CD4-positive, alpha-beta T cell treated with Interleukin-12 subunit alpha and Interleukin-12 subunit beta, for 1 hour (primary cell): ENCODE data around the gene MUC2.

ENCODE experiments used
- DNase-seq: peaks from one replicate; pipeline ENCODE4 v3.0.0-alpha.2; 2020

Gene MUC2

DNA sequence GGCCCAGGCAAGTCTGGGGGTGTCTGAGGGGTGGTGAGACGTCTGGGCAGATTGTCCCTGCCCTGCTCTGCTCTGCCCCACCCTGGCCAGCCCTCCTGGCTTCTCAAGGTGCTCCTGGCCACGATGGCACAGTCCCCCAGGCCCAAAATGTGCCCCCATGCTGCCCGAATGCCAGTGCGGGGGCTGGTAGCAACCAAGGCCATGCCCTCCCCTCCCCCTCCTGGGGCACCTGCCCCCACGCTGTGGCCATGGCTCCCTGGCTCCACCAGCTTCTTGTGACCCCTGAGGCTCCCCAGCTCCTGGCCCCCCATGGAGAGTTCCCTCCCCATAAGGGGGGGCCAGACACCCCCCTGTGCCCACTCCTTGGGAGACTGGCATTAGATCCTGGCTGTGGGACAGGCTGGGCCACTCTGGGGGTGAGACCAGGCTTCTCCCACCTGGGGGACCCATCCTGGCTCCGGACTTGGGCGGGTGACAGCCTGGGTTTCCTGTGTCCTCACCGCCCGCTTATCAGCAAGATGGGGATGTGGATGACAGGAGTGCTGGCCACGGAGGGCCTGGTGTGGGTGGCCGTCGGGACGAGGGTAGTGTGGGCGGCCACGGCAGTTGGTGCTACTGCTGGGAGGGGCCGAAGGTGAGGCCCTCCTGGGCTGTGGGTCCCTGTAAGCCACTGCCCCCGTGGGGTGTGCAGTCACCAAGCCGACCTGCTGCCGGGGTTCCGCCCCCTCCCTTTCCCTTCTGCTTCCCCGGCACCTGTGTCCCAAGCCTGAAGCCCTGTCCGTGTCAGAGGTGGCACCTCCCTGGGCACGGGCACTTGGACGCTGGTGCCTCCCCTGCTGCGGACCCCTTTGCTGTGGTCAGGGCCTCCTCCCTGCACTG, 22.3 kb upstream of the MUC2 start:
- DNase-seq = no peak

DNA sequence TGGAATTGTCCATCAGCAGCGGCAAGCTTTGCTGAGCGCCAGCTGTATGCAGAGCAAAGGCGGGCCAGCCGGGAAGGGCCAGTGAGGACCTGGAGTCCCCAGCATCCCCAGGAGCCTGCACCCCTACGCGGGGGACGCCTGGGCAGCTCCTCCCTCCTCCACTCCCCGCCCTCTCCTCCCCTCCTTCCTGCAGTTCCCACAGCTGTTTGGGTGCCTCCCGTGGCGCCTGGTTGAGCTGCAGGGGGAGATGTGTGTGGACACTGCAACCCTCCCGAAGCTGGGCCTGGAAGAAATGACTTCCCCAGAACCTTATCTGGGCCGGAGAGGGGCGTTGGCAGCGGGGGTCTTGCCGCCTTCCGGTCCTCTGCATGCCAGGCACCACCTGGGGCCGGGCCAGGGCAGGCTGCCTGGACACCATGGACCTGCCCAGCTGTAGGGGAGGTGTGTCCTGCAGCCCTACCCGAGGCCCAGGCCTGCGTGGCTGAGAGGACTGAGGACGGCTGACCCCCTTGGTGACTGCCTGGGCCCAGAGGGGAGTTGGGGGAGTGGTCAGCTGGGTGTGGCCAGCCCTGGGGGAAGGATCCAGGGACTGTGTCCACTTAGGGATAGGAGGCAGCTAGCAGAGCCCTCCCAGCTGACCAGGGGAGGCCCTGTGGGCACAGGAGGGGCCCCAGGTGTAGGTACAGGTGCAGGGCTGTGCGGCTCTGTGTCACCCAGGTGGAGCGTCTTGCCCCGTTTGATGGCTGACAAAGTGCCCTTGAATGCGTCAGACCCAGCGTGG, 21.4 kb upstream of the MUC2 start:
- no peak for DNase-seq

DNA sequence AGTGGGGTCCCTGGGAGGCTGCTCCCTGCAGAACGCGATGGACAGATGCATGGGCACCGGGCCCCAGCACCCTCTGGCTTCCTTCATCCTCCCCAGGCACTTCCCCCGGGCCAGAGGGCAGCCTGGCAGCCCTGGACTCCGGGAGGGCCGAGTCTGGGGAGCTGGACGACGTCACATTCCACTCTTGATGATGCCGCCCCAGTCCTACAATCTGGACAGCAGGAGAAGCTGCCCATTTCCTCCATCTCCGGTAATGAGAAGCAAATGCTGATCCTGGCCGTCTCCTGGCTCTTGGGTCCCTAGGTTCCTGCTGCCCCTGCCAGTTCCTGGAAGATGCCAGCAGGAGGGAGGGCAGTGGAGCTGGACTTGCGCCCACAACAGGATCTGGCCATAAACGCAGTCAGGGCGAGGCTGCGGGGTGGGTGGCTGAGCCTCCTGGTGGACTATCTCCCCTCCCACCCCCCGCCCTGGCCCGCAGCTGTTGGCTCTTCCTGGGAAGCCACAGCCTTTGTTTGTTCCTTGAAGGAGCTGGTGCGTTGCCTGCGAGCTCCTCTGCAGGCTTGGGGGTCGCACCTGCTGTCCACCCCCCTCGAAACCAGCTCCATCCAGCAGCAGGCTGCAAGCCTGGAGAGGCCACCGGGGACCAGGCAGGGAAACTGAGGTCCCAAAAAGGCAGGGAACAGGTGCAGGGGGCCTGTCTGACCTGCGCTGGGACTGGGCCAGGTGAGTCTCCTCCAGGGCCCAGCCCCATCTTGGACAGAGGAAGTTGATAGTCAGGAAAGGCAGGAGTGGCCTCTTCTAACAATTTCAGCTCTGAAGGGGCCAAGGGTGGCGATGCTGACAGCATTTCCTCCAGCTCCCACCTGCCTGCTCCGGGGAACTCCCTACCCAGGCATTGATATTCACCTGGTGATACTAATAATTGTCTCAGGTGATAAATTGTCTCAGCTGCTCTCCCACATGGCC, 20.2 kb upstream of the MUC2 start:
- DNase-seq = no peak

DNA sequence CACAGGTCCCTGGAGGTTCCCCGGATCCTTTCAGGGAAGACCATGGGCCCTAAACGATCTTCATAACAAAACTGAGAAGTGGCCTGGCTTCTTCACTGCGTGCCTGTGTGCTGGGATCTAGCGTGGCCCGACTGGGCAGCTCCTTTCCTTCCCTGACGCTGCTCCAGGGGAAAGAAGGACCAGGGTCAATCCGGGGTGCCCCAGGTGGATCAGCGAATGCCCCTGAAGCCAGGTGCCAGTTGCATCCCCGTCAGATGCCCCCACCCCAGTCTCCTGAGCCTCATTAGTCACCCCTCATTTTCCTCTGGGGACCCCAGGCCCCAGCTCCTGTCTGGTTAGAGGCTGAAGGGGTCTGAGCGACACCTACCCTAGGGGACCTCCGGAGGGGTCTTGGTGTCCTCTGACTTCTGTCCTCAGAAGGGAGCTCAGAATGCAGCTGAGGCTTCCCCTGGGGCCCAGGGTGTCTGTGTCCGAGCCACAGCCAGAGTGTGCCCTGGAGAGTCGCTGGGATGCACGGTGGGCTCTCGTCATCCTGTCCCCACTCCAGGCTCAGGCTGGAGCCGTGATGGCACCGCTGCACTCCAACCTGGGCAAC, 19.5 kb upstream of the MUC2 start:
- DNase-seq = no peak

DNA sequence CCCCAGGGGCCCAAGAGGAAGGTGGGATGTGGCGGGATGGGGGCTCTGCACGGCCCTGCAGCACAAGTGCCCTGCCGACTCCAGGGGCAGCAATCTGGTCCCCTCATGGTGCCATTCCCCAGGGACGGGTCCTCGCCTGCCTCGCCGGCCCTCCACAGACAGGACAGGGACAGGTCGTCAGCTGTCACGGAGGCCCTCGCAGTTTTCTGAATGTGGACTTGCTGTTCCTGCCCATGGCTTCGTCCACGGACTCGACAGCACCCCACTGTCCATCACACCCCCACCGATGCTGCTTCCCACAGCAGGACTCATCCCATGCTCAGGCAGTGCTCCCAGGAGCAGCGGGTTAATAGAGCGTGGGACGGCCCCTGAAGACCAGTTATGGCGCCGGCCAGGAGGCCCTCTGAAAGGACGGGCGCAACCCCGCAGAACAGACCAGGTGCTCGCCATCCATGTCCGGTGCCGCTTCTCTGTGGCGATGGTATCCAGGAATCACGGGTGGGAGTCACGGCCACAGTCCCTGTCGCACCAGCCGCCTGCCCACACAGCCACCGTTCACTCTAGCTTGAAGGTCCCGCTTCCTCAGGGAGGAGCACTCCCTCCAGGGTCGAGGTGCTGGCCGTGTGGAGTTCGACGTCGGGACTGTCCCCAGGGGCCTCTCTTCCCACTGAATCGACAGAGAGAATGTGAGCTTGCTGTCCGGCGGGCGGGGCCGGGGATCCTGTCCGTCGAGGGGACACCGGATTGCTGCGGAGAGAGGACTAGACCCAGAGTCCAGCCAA, 18.5 kb upstream of the MUC2 start:
- DNase-seq = no peak

DNA sequence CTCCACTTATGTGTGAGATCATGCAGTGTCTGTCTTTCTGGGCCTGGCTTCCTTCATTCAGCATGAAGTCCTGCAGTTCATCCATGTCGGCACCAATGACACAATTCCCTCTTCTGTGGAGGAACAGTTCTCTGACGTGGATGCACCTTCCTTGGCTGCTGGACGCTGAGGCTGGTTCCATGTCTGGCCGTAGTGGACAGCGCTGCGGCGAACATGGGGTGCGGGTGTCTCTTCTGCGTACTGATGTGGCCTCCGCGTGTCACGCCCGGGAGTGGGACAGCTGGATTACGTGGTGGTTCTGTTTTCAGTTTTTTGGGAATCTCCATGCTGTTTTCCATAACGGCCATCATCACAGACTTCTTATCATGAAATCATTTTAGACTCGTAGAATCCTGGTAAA, 16.9 kb upstream of the MUC2 start:
- DNase-seq = no peak

DNA sequence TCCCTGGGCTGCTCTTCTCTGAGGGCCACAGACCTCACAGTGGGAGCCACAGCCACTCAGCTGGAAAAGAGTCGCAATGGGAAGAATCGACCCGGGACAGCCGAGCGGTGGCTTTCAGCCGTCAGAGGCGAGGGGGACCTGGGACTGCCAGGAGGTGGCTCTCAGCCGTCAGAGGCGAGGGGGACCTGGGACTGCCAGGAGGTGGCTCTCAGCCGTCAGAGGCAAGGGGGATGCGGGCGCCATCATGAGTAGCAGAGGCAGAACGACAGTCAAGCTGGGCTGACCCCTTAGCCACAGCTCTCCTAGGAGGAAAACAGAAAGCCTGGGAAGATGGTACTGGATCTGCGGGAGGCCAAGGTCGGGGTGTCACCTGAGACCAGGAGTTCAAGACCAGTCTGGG, 14.9 kb upstream of the MUC2 start:
- DNase-seq = no peak

DNA sequence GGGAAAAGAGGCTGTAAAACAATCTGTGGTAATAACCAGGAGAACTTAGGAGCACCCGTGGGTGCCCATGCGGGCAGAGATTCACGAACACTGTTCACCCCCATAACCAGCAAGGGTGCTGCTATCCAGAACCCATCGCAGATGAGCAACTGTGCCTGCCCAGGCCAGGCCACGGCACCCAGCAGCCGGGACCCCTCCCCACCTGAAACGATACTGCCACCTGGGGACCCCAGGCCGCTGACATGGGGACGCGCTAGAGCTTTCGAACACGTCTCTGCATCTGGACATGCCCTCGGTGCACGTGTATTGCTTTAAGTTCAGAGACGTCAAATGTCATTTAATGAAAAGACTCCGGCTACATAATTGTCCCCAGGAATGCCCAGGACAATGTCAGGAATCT, 14.3 kb upstream of the MUC2 start:
- DNase-seq = no peak

DNA sequence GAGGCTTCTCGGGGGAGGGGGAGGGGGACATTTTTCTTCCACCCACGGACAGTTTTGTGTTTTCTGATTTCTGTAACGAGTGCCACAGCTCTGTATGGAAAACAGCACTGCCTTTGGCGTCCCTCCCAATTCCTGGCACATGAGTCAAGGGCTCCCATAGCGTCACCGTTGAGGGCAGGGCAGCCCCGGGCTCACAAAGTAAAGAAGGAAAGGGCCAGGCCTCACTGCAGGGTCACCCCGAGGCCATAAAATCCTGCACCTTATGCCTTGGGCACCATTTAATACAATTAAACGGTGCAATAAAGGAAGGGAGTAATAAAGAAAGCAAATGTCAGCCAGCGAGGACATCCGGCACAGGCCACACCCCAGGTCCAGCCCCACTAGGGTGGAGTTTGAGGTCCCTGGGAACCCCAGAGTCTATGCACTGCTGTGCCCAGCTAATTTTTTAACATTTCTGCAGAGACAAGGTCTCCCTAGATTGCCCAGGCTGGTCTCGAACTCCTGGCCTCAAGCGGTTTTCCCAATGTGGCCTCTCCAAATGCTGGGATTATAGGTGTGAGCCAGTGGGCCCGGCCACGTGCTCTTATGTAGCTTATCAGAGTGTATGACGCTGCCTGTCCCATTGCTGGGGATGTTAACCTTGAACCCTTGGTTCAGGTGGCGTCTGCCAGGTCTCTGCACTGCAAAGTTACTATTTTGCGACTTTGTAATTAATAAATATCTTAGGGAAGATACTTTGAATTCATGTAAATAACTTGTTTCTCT, 13.6 kb upstream of the MUC2 start:
- DNase-seq = no peak

DNA sequence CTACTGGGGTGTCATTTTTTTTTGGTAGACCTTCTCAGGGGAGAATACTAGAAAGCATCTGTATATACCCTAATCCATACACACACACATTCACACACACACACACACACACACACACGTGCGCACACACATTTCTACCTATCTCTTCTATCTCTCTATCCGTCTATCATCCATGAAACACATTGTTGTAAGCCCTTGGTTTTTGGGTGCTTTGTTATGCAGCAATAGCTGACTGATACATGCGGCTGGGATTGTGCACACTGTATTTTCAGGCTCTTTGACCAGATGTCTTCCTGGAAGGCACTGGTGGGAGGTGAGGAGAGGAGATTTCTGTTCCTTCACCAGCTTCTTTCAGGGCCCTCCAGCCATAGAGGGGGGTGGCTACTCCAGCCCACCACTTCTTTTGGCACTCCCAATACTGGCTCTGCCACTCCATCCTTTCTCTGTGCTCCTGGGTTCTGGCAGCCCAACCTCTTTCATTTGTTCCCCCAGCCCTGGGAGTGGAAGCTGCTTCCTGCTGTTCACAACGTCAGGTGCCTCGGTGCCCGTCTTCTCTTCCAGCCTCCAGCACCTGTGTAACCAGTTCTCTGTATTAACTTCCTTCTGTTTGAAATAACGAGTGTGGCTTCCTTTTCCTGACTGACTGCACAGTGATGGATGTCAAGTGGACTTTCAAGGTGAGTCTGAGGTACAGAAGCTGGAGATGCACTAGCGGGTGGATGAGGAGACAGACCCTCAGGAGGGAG, 12.4 kb upstream of the MUC2 start:
- no peak for DNase-seq

DNA sequence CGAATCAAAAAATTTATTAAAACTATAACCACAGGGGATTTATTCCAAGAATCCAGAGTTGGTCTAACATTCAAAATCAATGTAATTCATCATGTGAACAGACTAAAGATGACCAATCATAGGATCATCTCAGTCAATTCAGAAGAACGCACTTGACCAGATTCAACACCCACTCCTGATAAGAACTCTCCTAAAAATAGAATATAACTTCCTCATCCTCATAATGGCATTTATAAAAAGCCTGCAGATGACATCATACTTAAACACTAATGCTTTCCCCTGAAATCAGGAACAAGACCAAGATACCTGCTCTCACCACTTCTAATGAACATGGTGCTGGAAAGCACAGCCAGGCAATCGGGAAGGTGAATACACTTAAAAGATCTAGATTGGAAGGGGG, 10.5 kb upstream of the MUC2 start:
- no peak for DNase-seq

DNA sequence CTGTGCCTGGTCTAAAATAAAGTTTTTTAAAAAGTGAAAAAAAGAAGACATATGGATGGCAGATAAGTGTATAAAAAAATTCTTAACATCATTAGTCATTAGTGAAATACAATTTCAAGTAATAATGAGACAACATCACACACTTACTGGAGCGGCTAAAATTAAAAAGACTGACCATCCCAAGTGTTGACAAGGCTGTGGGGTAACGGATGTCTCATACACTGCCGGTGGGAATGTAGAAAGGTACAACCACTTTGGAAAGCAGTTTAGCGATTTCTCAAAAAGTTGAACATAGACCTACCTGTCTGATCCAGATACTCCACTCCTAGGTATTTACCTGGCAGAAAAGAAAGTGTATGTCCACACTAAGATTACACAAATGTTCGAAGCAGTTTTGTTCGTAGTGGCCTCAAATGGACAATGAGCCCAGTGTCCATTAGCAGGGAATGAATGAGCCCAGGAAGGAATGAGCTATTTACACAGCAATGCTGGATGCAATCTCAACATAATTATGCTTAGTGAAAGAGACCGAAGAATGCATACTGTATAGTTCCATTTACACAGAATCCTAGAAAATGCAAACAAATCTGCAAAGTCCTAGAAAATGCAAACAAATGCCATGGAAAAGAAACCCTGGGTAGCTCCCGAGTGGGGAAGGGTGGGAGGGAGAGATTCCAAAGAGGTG, 6.7 kb upstream of the MUC2 start:
- no peak for DNase-seq

DNA sequence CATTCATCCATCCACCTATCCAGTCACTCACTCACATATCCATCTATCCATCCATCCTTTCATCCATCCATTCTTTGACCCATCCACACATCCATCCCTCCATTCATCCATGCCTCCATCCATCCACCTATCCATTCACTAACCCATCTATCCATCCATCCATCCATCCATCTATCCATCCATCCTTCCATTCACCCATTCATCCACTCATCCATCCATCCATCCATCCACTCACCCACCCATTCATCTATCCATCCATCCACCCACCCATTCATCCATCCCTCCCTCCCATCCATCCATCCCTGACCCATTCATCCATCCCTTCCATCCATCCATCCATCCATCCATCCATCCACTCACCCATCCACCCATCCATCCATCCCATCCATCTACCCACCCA, 4.9 kb upstream of the MUC2 start:
- no peak for DNase-seq

DNA sequence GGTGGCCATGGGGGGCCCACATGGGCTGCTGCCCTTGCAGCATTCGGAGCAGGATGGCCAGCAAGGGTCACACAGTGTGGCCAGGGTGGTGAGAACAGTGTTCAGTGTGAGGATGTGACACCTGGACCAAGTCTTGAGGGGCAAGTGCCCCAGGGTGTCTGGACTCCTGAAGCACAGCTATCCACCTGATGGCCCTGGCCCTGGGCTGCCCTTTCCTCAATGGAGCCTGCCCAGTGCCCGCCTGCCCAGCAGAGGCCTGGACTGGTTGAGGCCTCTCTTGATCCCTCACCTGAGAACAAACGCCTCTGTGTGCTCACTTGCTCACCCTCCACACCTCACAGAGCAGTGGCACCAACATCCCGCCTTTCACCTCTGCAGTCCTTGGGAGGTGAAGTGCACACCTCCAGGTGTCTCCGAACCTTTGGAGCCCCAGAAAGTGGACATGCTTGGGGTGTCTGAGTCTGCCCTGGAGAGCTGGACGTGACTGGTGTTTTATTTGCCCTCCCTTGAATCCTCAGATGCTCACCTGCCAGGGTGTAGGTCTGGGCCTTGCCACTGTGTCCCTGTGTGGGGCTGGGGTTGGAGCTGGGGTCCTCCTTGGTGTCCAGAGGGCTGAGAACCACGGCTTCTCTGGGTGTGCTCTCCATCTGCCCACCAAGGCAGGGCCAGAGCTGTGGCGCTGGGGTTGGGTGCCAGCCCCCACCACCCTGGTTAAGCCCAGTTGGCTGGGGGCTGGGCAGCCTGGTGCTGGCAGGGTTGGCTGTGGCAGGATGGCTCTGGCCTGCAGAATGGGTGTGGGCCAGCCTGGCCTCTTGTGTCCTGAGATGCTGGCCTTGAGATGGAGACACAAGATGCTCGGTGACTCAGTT, 3.8 kb upstream of the MUC2 start:
- DNase-seq = no peak

DNA sequence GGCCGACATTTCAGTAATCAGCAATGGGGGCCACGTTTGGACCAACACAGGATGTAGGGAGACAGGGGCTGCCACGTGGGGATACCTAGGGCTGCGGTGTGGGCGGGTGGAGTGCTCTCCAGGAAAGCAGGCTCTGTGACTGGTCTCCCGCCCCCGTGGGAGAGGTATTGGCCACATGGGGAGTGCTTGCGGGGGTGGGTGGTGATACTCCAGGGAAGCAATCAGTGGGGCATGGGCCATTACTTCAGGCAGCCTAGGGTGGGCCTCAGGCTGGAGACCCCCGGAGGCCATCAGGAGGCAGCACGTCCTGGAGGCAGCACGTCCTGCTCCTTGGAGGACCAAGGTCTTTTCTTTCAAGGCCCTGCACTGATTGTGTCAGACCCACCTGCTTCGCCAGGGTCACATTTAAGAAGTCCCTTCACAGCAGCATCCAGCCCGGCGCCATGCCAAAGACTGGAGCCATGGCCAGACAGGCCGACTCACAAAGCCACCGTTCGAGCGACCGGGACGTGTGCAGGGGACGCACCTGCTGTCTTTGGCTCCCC, 3.0 kb upstream of the MUC2 start:
- DNase-seq = no peak

DNA sequence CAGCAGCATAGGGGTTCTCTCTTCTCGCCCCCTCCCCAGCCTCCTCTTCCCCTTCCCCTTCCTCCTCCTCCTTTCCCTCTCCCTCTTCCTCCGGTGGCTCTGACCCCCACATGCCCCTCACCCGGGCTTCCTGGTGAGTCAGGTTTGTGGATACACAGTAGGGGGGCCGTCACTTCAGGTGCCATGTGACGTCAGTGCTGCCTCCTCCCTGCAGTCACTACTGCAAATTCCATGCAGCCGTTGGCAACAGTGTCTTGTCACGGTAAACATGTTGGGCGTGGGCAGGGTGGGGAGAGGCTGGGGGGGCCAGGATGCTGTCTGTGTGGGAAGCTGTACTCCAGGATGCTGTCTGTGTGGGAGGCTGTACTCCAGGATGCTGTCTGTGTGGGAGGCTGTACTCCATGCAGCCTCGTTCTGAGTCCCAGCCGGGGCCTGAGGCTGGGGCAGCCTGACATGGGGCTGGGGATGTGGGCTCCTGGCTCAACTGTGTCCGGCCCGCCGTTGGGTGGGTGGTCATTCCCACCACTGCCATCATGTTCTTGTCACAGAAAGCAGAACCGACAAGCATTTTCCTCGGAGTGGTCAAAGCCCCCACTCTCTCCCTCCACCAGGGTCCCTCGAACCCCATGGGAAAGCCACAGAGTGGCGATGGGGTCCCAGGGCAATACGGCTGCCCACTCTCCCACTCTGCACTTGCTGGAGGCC, 2.4 kb upstream of the MUC2 start:
- no peak for DNase-seq

DNA sequence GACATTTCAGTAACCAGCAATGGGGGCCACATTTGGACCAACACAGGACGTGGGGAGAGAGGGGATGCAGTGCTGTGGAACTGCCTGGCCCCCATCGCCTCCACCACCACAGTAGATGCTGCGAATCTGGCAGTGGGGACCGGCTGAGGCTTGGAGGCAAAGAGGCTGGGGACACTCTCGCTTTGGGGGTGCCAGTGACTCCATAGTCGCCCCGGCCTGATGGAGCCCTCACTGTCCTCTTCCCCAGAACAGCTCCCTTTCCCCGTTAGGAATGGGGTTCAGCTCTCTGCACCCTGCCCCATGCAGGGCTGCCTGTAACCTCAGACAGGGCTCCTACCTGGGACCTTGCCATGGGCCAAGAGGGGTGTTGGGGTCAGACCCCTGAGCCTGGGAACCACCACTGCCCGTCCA, 1.8 kb upstream of the MUC2 start:
- no peak for DNase-seq

DNA sequence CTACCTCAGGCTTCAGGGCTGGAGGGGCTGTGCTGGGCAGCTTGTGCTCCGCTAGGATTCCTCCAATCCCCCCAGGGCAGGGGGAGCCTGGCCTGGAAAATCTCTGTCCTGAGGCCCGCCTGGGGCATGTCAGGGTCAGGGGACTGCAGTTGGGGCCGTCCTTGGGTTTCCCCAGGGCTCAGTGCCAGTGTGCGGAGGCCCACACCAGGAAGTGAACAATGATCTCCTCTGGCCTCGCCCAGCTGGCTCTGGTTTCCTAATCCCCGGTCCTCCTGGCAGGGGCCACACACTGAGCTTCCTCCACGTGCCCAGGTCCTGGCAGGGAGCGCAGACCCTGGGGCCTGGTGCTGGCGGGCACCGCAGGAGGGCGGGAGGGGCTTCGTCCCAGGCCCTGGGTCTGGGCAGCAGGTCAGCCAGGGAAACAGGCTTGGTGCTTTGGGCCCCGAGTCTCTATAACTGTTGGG, 1.4 kb upstream of the MUC2 start:
- no peak for DNase-seq
